HG03280 (cell line): ENCODE measurements around the gene GNPTAB.
"Not testable (repeated sequence)": the region's sequence is repeated elsewhere in the genome, so short reads cannot be mapped to it uniquely, and the experiment has no call there.

Experiments used
- ATAC-seq: cut with Tn5 transposase; IDR thresholded peaks from one replicate; pipeline ENCODE4 v1.9.1; 2021; ENCODE audit warnings: mild to moderate bottlenecking, moderate library complexity; ENCODE audit not compliant: unreplicated experiment

Gene GNPTAB

GRCh38 chr12:101830367-101831325, at the start of gene GNPTAB:
TSS of gene GNPTAB (minus strand) at chr12:101830959. CDS start at chr12:101830675, 284 bp downstream.
- peak; percentile 94 for ATAC-seq

- no peak for ATAC-seq
These were observed 47.6 kb upstream of the GNPTAB start for GRCh38 chr12:101878243-101878821.

- ATAC-seq, result peak; percentile 24
These were observed 47.1 kb upstream of the GNPTAB start for GRCh38 chr12:101877806-101878242.

- peak; percentile 91 for ATAC-seq
These were observed 46.4 kb upstream of the GNPTAB start, which contains the start of gene DRAM1 for GRCh38 chr12:101876861-101877805. TSS of gene DRAM1 (plus strand) at chr12:101877580. CDS start at chr12:101877790, 210 bp downstream.

GRCh38 chr12:101876322-101876860, 45.6 kb upstream of the GNPTAB start:
- ATAC-seq, result no peak

- ATAC-seq, result no peak
These were observed 44.4 kb upstream of the GNPTAB start for GRCh38 chr12:101875162-101875561.

DNA sequence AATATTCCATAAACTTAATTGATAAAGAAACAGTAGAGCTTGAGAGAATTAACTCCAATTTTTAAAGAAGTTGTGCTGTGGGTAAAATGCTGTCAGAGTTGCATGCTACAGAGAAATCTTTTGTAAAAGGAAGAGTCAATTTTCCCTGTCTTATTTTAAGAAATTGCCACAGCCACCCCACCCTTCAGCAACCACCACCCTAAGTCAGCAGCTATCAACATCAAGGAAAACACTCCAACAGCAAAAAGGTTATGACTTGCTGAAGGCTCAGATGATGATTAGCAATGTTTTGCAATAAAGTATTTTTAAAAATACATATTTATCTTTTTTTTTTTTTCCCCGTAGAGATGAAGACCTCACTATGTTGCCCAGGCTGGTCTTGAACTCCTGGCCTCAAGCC, 40.2 kb upstream of the GNPTAB start:
- no peak for ATAC-seq

DNA sequence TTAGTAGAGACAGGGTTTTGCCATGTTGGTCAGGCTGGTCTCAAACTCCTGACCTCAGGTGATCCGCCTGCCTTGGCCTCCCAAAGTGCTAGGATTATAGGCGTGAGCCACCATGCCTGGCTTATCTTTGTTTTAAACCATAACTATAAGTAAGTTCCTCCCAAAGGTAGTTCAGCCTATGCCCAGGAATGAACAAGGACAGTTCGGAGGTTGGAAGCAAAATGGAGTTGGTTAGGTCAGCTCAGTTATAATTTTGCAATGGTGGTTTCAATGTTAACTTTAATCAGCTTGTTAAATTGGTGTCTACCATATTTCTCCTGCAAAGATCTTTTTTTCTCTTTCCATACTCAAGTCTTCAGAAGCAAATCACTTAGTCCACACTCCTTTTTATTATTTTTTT, 36.9 kb upstream of the GNPTAB start:
- ATAC-seq, result not testable (repeated sequence)

DNA sequence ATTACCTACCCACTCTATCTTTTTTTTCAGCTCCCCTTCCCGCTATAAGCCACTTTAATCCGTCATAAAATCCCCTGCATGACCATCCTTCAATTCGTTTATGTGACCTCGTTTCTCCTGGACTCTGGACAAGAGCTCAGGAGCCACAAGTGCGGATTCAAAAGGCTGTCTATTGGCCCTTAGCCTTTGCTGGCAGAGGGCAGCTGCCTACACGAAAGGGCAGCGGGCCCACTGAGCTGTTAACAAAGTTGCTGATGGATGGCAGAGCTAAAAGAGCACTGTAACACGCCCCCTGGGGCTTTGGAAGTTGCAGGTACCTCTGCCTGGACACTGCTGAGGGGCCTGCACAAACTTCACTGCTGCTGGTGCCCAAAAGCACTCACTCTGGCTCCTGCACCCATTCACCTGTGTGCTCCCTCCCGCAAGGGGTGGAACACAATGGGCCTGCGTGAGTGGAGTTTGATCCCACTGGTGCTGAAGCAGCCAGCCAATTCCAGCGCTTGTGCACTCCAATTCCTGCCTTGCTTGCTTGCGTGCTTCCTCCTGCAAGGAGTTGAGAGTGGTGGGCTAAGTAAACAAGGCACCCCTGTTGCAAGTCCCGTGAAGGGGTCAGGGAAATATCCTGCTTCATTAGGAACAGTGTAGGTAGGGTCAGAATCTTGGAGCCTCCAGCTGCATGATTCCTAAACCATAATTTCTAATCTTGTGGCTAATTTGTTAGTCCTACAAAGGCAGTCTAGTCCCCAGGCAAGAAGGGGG, 36.0 kb upstream of the GNPTAB start:
- ATAC-seq, result no peak

DNA sequence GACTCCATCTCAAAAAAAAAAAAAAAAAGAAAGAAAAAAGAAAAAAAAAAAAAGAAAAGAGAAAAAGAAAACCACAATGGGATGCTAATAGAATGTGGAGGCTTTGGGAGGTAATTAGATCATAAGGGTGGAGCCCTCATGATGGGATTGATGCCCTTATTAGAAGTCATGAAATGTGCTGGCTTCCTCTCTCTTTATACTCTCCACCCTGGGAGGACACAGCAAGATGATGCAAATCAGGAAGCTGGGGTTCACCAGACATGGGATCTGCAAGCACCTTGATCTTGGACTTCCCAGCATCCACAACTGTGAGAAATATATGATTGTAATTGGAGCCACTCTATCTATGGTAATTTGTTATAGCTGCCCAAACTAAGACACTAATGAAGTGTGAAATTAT, 33.2 kb upstream of the GNPTAB start:
- ATAC-seq, result no peak

DNA sequence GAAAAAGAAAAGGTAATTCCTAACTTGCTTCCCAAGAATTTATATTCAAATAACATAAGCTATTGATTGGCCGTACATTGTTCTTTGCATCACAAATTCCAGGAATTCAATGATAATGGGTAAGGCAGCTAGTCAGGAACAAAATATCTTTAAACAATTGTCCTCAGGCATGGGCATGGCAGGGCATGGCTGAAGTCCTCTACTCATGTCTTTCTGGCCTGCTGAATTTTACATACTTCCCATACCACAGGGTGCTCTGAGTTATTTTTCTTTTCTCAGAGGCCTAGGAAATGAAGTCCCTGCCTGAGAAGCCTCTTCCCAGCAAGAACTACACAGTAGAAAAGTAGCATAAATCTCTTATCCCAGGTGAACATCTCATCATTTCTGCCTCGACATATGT, 31.5 kb upstream of the GNPTAB start:
- no peak for ATAC-seq

DNA sequence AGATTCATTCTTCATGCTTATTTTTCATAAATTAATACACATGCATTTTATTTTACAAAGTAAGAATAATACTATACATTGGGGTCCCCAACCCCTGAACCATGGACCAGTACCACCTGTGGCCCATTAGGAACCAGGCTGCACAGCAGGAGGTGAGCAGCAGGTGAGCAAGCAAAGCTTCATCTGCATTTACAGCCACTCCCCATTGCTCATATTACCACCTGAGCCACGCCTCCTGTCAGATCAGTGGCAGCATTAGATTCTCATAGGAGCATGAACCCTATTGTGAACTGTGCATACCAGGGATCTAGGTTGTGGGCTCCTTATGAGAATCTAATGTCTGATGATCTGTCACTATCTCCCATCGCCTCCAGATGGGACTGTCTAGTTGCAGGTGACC, 30.9 kb upstream of the GNPTAB start:
- ATAC-seq, result not testable (repeated sequence)

- ATAC-seq, result no peak
These were observed 29.2 kb upstream of the GNPTAB start for GRCh38 chr12:101859664-101860607.

- no peak for ATAC-seq
These were observed 27.6 kb upstream of the GNPTAB start for GRCh38 chr12:101858361-101858760.

DNA sequence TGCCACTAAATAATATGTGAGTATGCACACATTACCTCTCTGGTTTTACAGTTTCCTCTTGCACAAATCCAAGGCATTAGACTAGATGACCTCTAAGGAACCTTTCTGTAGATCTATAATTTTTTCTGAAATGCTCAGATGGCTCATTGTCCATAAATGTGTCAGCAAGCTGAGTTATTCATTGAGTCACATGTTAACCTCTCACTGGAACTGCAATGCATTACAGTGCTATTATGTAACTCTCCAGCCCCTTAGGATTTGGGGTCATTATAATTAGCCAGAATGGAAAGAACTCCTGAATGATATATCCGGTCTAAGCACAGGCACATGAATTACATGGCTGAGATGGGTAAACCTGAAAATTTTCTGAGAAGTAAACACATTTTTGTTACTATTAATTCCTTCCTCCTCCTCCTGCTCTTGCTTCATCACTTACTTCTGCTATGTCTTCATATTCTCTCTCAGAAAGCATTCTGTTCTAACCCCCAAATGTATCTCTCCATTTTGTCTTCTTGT, 26.3 kb upstream of the GNPTAB start:
- ATAC-seq, result peak; percentile 47

DNA sequence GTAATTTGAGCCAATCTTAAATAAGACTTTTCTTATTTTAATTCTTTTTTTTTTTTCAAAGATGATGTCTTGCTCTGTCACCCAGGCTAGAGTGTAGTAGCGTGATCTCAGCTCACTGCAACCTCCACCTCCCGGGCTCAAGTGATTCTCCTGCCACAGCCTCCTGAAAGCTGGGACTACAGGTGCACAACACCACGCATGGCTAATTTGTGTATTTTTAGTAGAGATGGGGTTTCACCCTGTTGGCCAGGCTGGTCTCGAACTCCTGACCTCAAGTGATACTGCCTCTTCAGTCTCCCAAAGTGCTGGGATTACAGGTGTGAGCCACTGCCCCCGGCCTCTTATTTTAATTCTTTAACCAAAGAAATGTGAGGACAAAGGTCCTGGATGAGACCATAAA, 25.9 kb upstream of the GNPTAB start:
- ATAC-seq, result peak; percentile 8

DNA sequence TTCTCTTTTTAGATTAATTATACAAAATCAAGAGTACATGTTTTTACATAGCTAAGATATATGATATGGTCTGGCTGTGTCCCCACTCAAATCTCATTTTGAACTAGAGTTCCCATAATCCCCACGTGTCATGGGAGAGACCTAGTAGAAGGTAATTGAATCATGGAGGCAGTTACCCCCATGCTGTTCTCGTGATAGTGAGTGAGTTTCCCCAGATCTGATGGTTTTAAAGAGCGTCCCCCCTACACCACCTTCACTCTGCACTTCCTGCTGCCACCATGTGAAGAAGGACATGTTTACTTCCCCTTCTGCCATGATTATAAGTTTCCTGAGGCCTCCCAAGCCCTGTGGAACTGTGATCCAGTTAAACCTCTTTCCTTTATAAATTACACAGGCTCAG, 25.2 kb upstream of the GNPTAB start:
- no peak for ATAC-seq

DNA sequence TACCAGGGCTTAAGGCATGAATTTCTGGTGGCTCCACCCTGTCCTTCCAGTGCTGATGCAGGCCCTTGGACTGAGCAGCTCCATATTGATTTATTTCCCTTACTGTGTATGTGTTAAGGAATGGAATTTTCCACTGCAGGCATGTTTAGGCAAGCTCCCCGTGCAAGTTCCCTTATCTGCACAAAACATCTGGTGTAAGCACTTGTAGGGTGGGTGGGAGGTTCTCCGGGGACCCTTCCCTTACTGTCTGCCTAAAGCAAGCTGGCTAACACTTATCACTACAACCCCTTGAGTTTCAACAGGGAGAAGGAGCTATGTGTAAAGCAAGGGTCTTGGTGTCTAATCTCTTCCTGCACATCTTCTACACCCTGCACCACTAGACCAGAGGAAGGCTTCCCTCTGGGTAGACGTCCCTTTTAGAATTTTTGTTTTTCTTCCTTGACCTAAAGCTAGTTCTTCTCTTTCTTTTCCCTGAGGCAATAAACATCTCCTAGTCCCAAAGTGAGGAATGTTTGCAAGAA, 24.7 kb upstream of the GNPTAB start:
- no peak for ATAC-seq
